Measurements from ENCODE around the gene STEAP1B. TPM values are rescaled to one million over a fixed set of nuclear protein-coding genes. Genes with fewer than 3 reads are reported as not detected.

The STEAP1B gene
- total RNA-seq, 1 donor: 31.8 TPM

- H3K27ac ChIP-seq (ENCODE audit: low read depth, low read length): no peak overlapping the region
- peaks cover 40% of the 10 kb centered on the region for H3K27me3 ChIP-seq (ENCODE audit: insufficient read depth, low read length)
- no peaks in the 10 kb centered on the region for H4K20me1 ChIP-seq (ENCODE audit: insufficient read depth, low read length)
- no peaks in the 10 kb centered on the region for H3K36me3 ChIP-seq (ENCODE audit: insufficient read depth, low read length)
- no peak for DNase-seq (ENCODE audit: insufficient read length, low spot score, missing footprints)
- TF ChIP-seq CTCF (IDR thresholded peaks at IDR 0.05; ENCODE audit: extremely low read depth, low read depth, low read length): no peak
- H3K4me1 ChIP-seq (ENCODE audit: insufficient read depth, low read length): peaks cover 14% of the 10 kb centered on the region
- H3K79me2 ChIP-seq (ENCODE audit: insufficient read depth, low read length): no peaks in the 10 kb centered on the region
- no peak overlapping the region for H3K4me3 ChIP-seq (ENCODE audit: insufficient read depth, low read length)
- H3K4me2 ChIP-seq (ENCODE audit: insufficient read depth, low read length): no peak overlapping the region
- no peaks in the 10 kb centered on the region for H3K9me3 ChIP-seq (ENCODE audit: low read depth, low read length)
- H2AFZ ChIP-seq (ENCODE audit: low read length): no peak overlapping the region
These were observed 45.5 kb upstream of the STEAP1B start for GRCh38 chr7:22545529-22545928.

- no peak for TF ChIP-seq CTCF (IDR thresholded peaks at IDR 0.05; ENCODE audit: extremely low read depth, low read depth, low read length)
- H3K4me3 ChIP-seq (ENCODE audit: insufficient read depth, low read length): no peak overlapping the region
- H3K9me3 ChIP-seq (ENCODE audit: low read depth, low read length): no peaks in the 10 kb centered on the region
- no peaks in the 10 kb centered on the region for H4K20me1 ChIP-seq (ENCODE audit: insufficient read depth, low read length)
- H3K27ac ChIP-seq (ENCODE audit: low read depth, low read length): no peak overlapping the region
- H2AFZ ChIP-seq (ENCODE audit: low read length): no peak overlapping the region
- H3K79me2 ChIP-seq (ENCODE audit: insufficient read depth, low read length): no peaks in the 10 kb centered on the region
- H3K27me3 ChIP-seq (ENCODE audit: insufficient read depth, low read length): peaks cover 31% of the 10 kb centered on the region
- no peak for DNase-seq (ENCODE audit: insufficient read length, low spot score, missing footprints)
- H3K36me3 ChIP-seq (ENCODE audit: insufficient read depth, low read length): no peaks in the 10 kb centered on the region
- no peak overlapping the region for H3K4me2 ChIP-seq (ENCODE audit: insufficient read depth, low read length)
- H3K4me1 ChIP-seq (ENCODE audit: insufficient read depth, low read length): peaks cover 2% of the 10 kb centered on the region
These were observed 44.3 kb upstream of the STEAP1B start for GRCh38 chr7:22544245-22544644.

- DNase-seq (ENCODE audit: insufficient read length, low spot score, missing footprints): no peak
- Histone ChIP-seq H3K27me3 (ENCODE audit: insufficient read depth, low read length) (peaks cover 29% of the 10 kb centered on the region), H3K79me2 (ENCODE audit: insufficient read depth, low read length) (no peaks in the 10 kb centered on the region), H3K36me3 (ENCODE audit: insufficient read depth, low read length) (no peaks in the 10 kb centered on the region), H3K4me2 (ENCODE audit: insufficient read depth, low read length) (no peak overlapping the region), H3K4me1 (ENCODE audit: insufficient read depth, low read length) (no peaks in the 10 kb centered on the region), H2AFZ (ENCODE audit: low read length) (no peak overlapping the region), H3K9me3 (ENCODE audit: low read depth, low read length) (no peaks in the 10 kb centered on the region), H3K4me3 (ENCODE audit: insufficient read depth, low read length) (no peak overlapping the region), H4K20me1 (ENCODE audit: insufficient read depth, low read length) (no peaks in the 10 kb centered on the region), H3K27ac (ENCODE audit: low read depth, low read length) (no peak overlapping the region)
- no peak for TF ChIP-seq CTCF (IDR thresholded peaks at IDR 0.05; ENCODE audit: extremely low read depth, low read depth, low read length)
These were observed 43.2 kb upstream of the STEAP1B start for GRCh38 chr7:22543169-22543568.

- no peaks in the 10 kb centered on the region for H3K36me3 ChIP-seq (ENCODE audit: insufficient read depth, low read length)
- H4K20me1 ChIP-seq (ENCODE audit: insufficient read depth, low read length): no peaks in the 10 kb centered on the region
- H3K27me3 ChIP-seq (ENCODE audit: insufficient read depth, low read length): peaks cover 24% of the 10 kb centered on the region
- no peak overlapping the region for H3K4me2 ChIP-seq (ENCODE audit: insufficient read depth, low read length)
- H3K79me2 ChIP-seq (ENCODE audit: insufficient read depth, low read length): no peaks in the 10 kb centered on the region
- no peak for DNase-seq (ENCODE audit: insufficient read length, low spot score, missing footprints)
- no peak overlapping the region for H2AFZ ChIP-seq (ENCODE audit: low read length)
- no peak overlapping the region for H3K4me3 ChIP-seq (ENCODE audit: insufficient read depth, low read length)
- H3K9me3 ChIP-seq (ENCODE audit: low read depth, low read length): no peaks in the 10 kb centered on the region
- no peak for TF ChIP-seq CTCF (IDR thresholded peaks at IDR 0.05; ENCODE audit: extremely low read depth, low read depth, low read length)
- no peaks in the 10 kb centered on the region for H3K4me1 ChIP-seq (ENCODE audit: insufficient read depth, low read length)
- H3K27ac ChIP-seq (ENCODE audit: low read depth, low read length): no peak overlapping the region
These were observed 42.7 kb upstream of the STEAP1B start for GRCh38 chr7:22542669-22543068.
